A549 (cell line): ENCODE measurements around the gene VPS72. TPM values are rescaled to one million over a fixed set of nuclear protein-coding genes. Genes with fewer than 3 reads are reported as not detected.

Source experiments
- ATAC-seq, 2 experiments: fragments of 200-7000 bp in 1 of 2; fragments of >200 bp in 1 of 2; cut with Nextera tagmentation in 1 of 2; cut with Tn5 transposase in 1 of 2; 3 replicates each; pipeline versions ENCODE4 v1.8.0 to v1.9.1; 2018 to 2020; ENCODE audit warnings: mild to moderate bottlenecking in 1 of 2, moderate library complexity in 1 of 2
- CTCF ChIA-PET: fragments of 300-600 bp; sonication (Branson Sonifier 250); formaldehyde crosslinking; extraction: SDS; loops from one replicate; lab custom pipeline; 2021; ENCODE audit warnings: antibody characterized with exemption, inconsistent platforms; lab: Yijun Ruan, JAX
- POLR2A ChIA-PET: fragments of 350-600 bp; formaldehyde crosslinking; extraction: SDS; loops from one replicate; lab custom pipeline; 2021; ENCODE audit warnings: antibody characterized with exemption, inconsistent platforms; lab: Yijun Ruan, JAX
- DNase-seq, 2 experiments: peaks; one replicate each; pipeline versions ENCODE4 v3.0.0 to v3.0.0-alpha.2; 2011 to 2016; ENCODE audit warnings: low read depth in 1 of 2, low spot score in 1 of 2
- FAIRE-seq: peaks from 2 replicates; lab custom pipeline; 2011; peaks lifted over from hg19 to GRCh38; lab: Jason Lieb, UNC
- H3K27ac ChIP-seq, 2 experiments: fragments of >200 bp; sonication (Bioruptor Twin); formaldehyde crosslinking; 3 replicates each; pipeline ENCODE4 v1.5.1; 2016 to 2017
- H3K4me1 ChIP-seq: fragments of >200 bp; sonication (Bioruptor Twin); formaldehyde crosslinking; 3 replicates; pipeline ENCODE4 v1.6.1; 2016
- H3K4me2 ChIP-seq: fragments of >200 bp; sonication (Bioruptor Twin); formaldehyde crosslinking; 3 replicates; pipeline ENCODE4 v1.6.1; 2016
- H3K4me3 ChIP-seq: fragments of >200 bp; sonication (Bioruptor Twin); formaldehyde crosslinking; 3 replicates; pipeline ENCODE4 v1.5.1; 2016
- H3K9me3 ChIP-seq: fragments of >200 bp; sonication (Bioruptor Twin); formaldehyde crosslinking; 3 replicates; pipeline ENCODE4 v1.6.1; 2016
- CBX2 ChIP-seq: fragments of 200-600 bp; sonication (generic); IDR thresholded peaks from 2 replicates; pipeline ENCODE4 v1.6.1; 2016; ENCODE audit warnings: low read depth, mild to moderate bottlenecking, borderline replicate concordance
- CEBPB ChIP-seq, 2 experiments: fragments of >200 bp in 1 of 2; sonication (Bioruptor Twin) in 1 of 2; formaldehyde crosslinking in 1 of 2; IDR thresholded peaks; 2 replicates each; pipeline ENCODE4 v1.6.1; 2012 to 2016
- CHD2 ChIP-seq: fragments of 150-350 bp; IDR thresholded peaks from 2 replicates; pipeline ENCODE4 v1.6.1; 2014; ENCODE audit warnings: low read length; ENCODE audit not compliant: partially characterized antibody
- CHD4 ChIP-seq: fragments of 200-600 bp; sonication (generic); IDR thresholded peaks from 2 replicates; pipeline ENCODE4 v1.6.1; 2016; ENCODE audit warnings: antibody characterized with exemption, mild to moderate bottlenecking, borderline replicate concordance
- E2F6 ChIP-seq: IDR thresholded peaks from 2 replicates; pipeline ENCODE4 v1.6.1; 2012; ENCODE audit warnings: low read depth, borderline replicate concordance
- EHF ChIP-seq: fragments of 250-450 bp; sonication (Bioruptor Pico); IDR thresholded peaks from 2 replicates; pipeline ENCODE4 v1.5.0; 2020; ENCODE audit warnings: mild to moderate bottlenecking
- EHMT2 ChIP-seq: fragments of 200-600 bp; sonication (generic); IDR thresholded peaks from 2 replicates; pipeline ENCODE4 v1.6.1; 2016; ENCODE audit warnings: antibody characterized with exemption, low read depth, mild to moderate bottlenecking, moderate library complexity
- EP300 ChIP-seq, 2 experiments: fragments of >200 bp; sonication (Bioruptor Twin); formaldehyde crosslinking; IDR thresholded peaks; 2 replicates in 1 of 2; 3 replicates in 1 of 2; pipeline ENCODE4 v1.6.1; 2016 to 2017
- ESRRA ChIP-seq: fragments of 150-350 bp; IDR thresholded peaks from 2 replicates; pipeline ENCODE4 v1.6.1; 2014; ENCODE audit warnings: mild to moderate bottlenecking, low read length, borderline replicate concordance
- GATA3 ChIP-seq: IDR thresholded peaks from 2 replicates; pipeline ENCODE4 v1.6.1; 2012; ENCODE audit warnings: borderline replicate concordance
- HDAC2 ChIP-seq: fragments of 200-600 bp; sonication (generic); IDR thresholded peaks from 2 replicates; pipeline ENCODE4 v1.6.1; 2016
- HES2 ChIP-seq: fragments of >200 bp; sonication (Bioruptor Twin); formaldehyde crosslinking; IDR thresholded peaks from 2 replicates; pipeline ENCODE4 v1.6.1; 2016
- HEYL ChIP-seq: fragments of 250-450 bp; sonication (Bioruptor Pico); IDR thresholded peaks from 2 replicates; pipeline ENCODE4 v1.8.0; 2021; ENCODE audit warnings: mild to moderate bottlenecking, moderate library complexity
- HOXB5 ChIP-seq: fragments of 250-450 bp; sonication (Bioruptor Pico); IDR thresholded peaks from 2 replicates; pipeline ENCODE4 v1.5.0; 2020; ENCODE audit warnings: mild to moderate bottlenecking, moderate library complexity
- JUN ChIP-seq, 2 experiments: fragments of >200 bp; sonication (Bioruptor Twin); formaldehyde crosslinking; IDR thresholded peaks; 2 replicates in 1 of 2; 3 replicates in 1 of 2; pipeline ENCODE4 v1.6.1; 2016 to 2017
- JUNB ChIP-seq: fragments of >200 bp; sonication (Bioruptor Twin); formaldehyde crosslinking; IDR thresholded peaks from 2 replicates; pipeline ENCODE4 v1.6.1; 2016
- KDM5A ChIP-seq: fragments of 200-600 bp; sonication (generic); IDR thresholded peaks from 2 replicates; pipeline ENCODE4 v1.6.1; 2016; ENCODE audit warnings: antibody characterized with exemption, mild to moderate bottlenecking
- MAFK ChIP-seq: fragments of 450-650 bp; IDR thresholded peaks from 2 replicates; pipeline ENCODE4 v1.6.1; 2014; ENCODE audit not compliant: partially characterized antibody
- MAX ChIP-seq: IDR thresholded peaks from 2 replicates; pipeline ENCODE4 v1.6.1; 2012
- MAZ ChIP-seq: fragments of 150-350 bp; IDR thresholded peaks from 2 replicates; pipeline ENCODE4 v1.6.1; 2014; ENCODE audit warnings: antibody characterized with exemption, low read depth, low read length, borderline replicate concordance
- NFE2L2 ChIP-seq: fragments of 150-350 bp; conservative IDR thresholded peaks from 2 replicates; pipeline ENCODE4 v1.6.1; 2014; ENCODE audit warnings: low read length
- NPAS2 ChIP-seq: fragments of 250-450 bp; sonication (Bioruptor Pico); IDR thresholded peaks from 2 replicates; pipeline ENCODE4 v1.8.0; 2022; ENCODE audit warnings: mild to moderate bottlenecking, moderate library complexity, borderline replicate concordance
- NR3C1 ChIP-seq: fragments of >200 bp; sonication (Bioruptor Twin); formaldehyde crosslinking; IDR thresholded peaks from 3 replicates; pipeline ENCODE4 v1.6.1; 2017
- POLR2A ChIP-seq: IDR thresholded peaks from 2 replicates; pipeline ENCODE4 v1.6.1; 2012; ENCODE audit warnings: mild to moderate bottlenecking, low read length
- POLR2AphosphoS2 ChIP-seq: conservative IDR thresholded peaks from 2 replicates; pipeline ENCODE4 v1.6.1; 2012; ENCODE audit warnings: low read length, improper control_type of control experiment, inconsistent platforms
- RARB ChIP-seq: fragments of 250-450 bp; sonication (Bioruptor Pico); IDR thresholded peaks from 2 replicates; pipeline ENCODE4 v1.8.0; 2021; ENCODE audit warnings: mild to moderate bottlenecking, moderate library complexity
- RFX5 ChIP-seq: fragments of 450-650 bp; IDR thresholded peaks from 2 replicates; pipeline ENCODE4 v1.7.1; 2014; ENCODE audit warnings: antibody characterized with exemption, mild to moderate bottlenecking, moderate library complexity
- RNF2 ChIP-seq: fragments of 200-600 bp; sonication (generic); IDR thresholded peaks from 2 replicates; pipeline ENCODE4 v1.6.1; 2016; ENCODE audit warnings: low read depth, mild to moderate bottlenecking, antibody characterized with exemption, moderate library complexity, borderline replicate concordance
- SMC3 ChIP-seq: fragments of >200 bp; sonication (Bioruptor Twin); formaldehyde crosslinking; IDR thresholded peaks from 3 replicates; pipeline ENCODE4 v1.6.1; 2018; ENCODE audit warnings: inconsistent platforms
- SREBF2 ChIP-seq: fragments of 450-650 bp; IDR thresholded peaks from 2 replicates; pipeline ENCODE4 v1.6.1; 2014; ENCODE audit warnings: mild to moderate bottlenecking, moderate library complexity
- TP53 ChIP-seq: fragments of 250-450 bp; sonication (Bioruptor Pico); IDR thresholded peaks from 2 replicates; pipeline ENCODE4 v1.5.0; 2021; ENCODE audit warnings: mild to moderate bottlenecking, moderate library complexity
- ZFP36 ChIP-seq: fragments of 450-650 bp; IDR thresholded peaks from 2 replicates; pipeline ENCODE4 v1.6.1; 2014; ENCODE audit warnings: borderline replicate concordance; ENCODE audit not compliant: partially characterized antibody
- ZNF302 ChIP-seq: fragments of 250-450 bp; sonication (Bioruptor Pico); IDR thresholded peaks from 2 replicates; pipeline ENCODE4 v1.9.0; 2021; ENCODE audit warnings: inconsistent platforms, mild to moderate bottlenecking, moderate library complexity
- ZSCAN20 ChIP-seq: fragments of 250-450 bp; sonication (Bioruptor Pico); IDR thresholded peaks from 2 replicates; pipeline ENCODE4 v1.8.0; 2022; ENCODE audit warnings: mild to moderate bottlenecking, moderate library complexity
- WGBS: methylation state at CpG from one replicate; pipeline ENCODE4 v1.1.6; 2017; ENCODE audit errors: missing lambda C conversion rate; 5-methylcytosine and 5-hydroxymethylcytosine counted together
- polyA minus RNA-seq: library from RNA; depleted of rRNA, polyadenylated mRNA; stranded (reverse); fragments of >200 nt; gene quantifications from 2 replicates; pipeline ENCODE4 v1.2.3, GENCODE V29; 2011; rRNA and poly(A)+ RNA removed
- polyA plus RNA-seq, 4 experiments: library from polyadenylated mRNA; depleted of rRNA in 3 of 4; stranded (reverse); fragments of >200 nt; fragmentation: RNase III in 1 of 4; extraction: RNeasy Plus Mini Kit Qiagen cat#74134 plus additional on column Dnase treatment in 1 of 4; gene quantifications; 2 replicates in 3 of 4; 3 replicates in 1 of 4; pipeline ENCODE4 v1.2.3, GENCODE V29; 2011 to 2017
- TF ChIP-seq, protein P1 (sequence below): fragments of 250-450 bp; sonication (Bioruptor Pico); IDR thresholded peaks from 2 replicates; pipeline ENCODE4 v1.5.0; 2021; ENCODE audit warnings: mild to moderate bottlenecking, moderate library complexity, borderline replicate concordance
- TF ChIP-seq, protein P2 (sequence below): fragments of 150-350 bp; IDR thresholded peaks from 2 replicates; pipeline ENCODE4 v1.6.1; 2014; ENCODE audit warnings: low read depth, mild to moderate bottlenecking, low read length

VPS72 gene, protein sequence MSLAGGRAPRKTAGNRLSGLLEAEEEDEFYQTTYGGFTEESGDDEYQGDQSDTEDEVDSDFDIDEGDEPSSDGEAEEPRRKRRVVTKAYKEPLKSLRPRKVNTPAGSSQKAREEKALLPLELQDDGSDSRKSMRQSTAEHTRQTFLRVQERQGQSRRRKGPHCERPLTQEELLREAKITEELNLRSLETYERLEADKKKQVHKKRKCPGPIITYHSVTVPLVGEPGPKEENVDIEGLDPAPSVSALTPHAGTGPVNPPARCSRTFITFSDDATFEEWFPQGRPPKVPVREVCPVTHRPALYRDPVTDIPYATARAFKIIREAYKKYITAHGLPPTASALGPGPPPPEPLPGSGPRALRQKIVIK
- polyA plus RNA-seq (2011; rRNA removed) = 64.4 and 81.2 TPM in 2 replicates
- polyA plus RNA-seq (2012; cell fraction: cytosol; rRNA removed) = 55.2 and 56.7 TPM in 2 replicates
- 42.2 and 46.1 TPM in 2 replicates for polyA plus RNA-seq (2012; cell fraction: nucleus; rRNA removed)
- 49.7 to 50.8 TPM (median 49.8 TPM) in 3 replicates for polyA plus RNA-seq (2017; fragmentation: RNase III; extraction: RNeasy Plus Mini Kit Qiagen cat#74134 plus additional on column Dnase treatment)
- 43.6 and 56.1 TPM in 2 replicates for polyA minus RNA-seq

DNA sequence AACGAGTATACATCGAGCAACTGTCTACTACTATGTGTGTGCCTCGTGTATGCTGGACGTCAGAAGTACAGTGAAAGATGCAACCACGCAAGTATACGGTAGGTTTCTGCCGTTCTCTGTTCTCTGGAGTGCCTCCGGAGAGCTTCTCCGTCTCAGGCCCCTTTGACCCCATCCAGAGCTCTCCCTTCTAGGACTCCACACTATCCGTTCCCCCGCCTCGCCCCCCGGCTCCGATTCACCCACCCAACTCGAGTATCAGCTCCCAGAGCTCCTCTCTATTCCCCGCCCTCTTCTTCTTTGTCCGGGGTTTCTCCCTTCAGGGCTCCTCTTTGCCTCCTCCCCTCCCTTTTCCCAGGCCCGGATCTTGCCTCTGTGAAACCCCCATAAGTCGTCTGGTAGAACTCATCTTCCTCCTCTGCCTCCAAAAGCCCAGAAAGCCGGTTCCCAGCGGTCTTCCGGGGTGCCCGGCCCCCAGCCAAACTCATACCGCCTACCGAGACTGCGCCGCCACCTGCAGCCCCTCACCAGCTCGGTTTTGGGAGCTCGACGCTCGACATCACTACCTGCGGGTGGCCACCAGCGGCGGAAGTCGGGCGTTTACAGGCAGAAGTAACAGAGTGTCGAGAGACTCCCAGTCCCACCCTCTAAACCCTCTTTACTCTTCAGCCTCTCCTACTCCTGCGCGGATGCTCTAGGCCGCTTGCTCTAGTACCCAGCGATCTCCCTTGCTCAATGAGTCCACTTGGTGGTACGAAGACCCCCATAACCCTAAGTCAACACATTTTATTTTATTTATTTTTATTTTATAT is at the start of gene VPS72:
VPS72 (minus strand) TSS at position 561 of the 809 bp plus-strand sequence; CDS start at position 485, 76 bp downstream.
- H3K4me2 ChIP-seq = peak within 1 kb of the TSS; percentile 93
- peaks cover 20% of the 10 kb centered on the region for H3K4me1 ChIP-seq
- CTCF ChIA-PET = interaction anchor here (0.6 to 2.1 kb wide), 8 partner anchors 11 to 90 kb away, joined by 3 to 12 read pairs (median 3); partner anchors contain the start of gene TMOD4
- ATAC-seq = peak; percentile 94 to 98
- POLR2A ChIA-PET = interaction anchor here (0.5 to 1.8 kb wide), 17 partner anchors 9 to 151 kb away, joined by 3 to 12 read pairs (median 4); partner anchors contain the start of genes LYSMD1, PI4KB, PIP5K1A and PSMD4
- WGBS = under 1% methylated on average over 42 of the region's 42 CpGs
- H3K27ac ChIP-seq = peak within 1 kb of the TSS; percentile 86 to 89
- FAIRE-seq = no peak
- H3K9me3 ChIP-seq = no peaks in the 10 kb centered on the region
- H3K4me3 ChIP-seq = peak within 1 kb of the TSS; percentile 80
- DNase-seq = peak; percentile 93
- TF ChIP-seq CEBPB (IDR thresholded peaks at IDR 0.05) (peak in 1 of 2 experiments; percentile 41; a peak in 1 of 4 replicates), RFX5 (no peak), NFE2L2 (no peak), ZFP36 (no peak), MAZ (0 out of 2 replicates have a peak, but pooled peaks have one; percentile 34), NR3C1 (no peak), HDAC2 (no peak), SREBF2 (no peak), ZSCAN20 (CRISPR knock-in tag) (no peak), RARB (CRISPR knock-in tag) (no peak), POLR2AphosphoS2 (no peak), CHD4 (no peak), TP53 (CRISPR knock-in tag) (no peak), CBX2 (no peak), GATA3 (peak; percentile 28; the same call in 1 of the 2 replicates), MAX (peak; percentile 84), EHMT2 (no peak), JUNB (no peak), NPAS2 (CRISPR knock-in tag) (no peak), ZNF302 (CRISPR knock-in tag) (no peak), EHF (CRISPR knock-in tag) (no peak), SMC3 (no peak; the same call in 2 of the 3 replicates), E2F6 (0 out of 2 replicates have a peak, but pooled peaks have one; percentile 56), HOXB5 (CRISPR knock-in tag) (no peak), RNF2 (no peak), POLR2A (peak; percentile 75), HES2 (no peak), MAFK (no peak), EP300 (IDR thresholded peaks at IDR 0.05) (0 out of 5 replicates have a peak, but pooled peaks of 1 of the 2 experiments have one; percentile 14), KDM5A (peak; percentile 56), HEYL (no peak), ESRRA (no peak), JUN (IDR thresholded peaks at IDR 0.05) (peak; percentile 72 to 92; a peak in 4 of 5 replicates), CHD2 (no peak)
- TF ChIP-seq, protein P1, sequence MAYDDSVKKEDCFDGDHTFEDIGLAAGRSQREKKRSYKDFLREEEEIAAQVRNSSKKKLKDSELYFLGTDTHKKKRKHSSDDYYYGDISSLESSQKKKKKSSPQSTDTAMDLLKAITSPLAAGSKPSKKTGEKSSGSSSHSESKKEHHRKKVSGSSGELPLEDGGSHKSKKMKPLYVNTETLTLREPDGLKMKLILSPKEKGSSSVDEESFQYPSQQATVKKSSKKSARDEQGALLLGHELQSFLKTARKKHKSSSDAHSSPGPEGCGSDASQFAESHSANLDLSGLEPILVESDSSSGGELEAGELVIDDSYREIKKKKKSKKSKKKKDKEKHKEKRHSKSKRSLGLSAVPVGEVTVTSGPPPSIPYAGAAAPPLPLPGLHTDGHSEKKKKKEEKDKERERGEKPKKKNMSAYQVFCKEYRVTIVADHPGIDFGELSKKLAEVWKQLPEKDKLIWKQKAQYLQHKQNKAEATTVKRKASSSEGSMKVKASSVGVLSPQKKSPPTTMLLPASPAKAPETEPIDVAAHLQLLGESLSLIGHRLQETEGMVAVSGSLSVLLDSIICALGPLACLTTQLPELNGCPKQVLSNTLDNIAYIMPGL (CRISPR knock-in tag) = peak; percentile 53; the same call in 1 of the 2 replicates
- TF ChIP-seq, protein P2, sequence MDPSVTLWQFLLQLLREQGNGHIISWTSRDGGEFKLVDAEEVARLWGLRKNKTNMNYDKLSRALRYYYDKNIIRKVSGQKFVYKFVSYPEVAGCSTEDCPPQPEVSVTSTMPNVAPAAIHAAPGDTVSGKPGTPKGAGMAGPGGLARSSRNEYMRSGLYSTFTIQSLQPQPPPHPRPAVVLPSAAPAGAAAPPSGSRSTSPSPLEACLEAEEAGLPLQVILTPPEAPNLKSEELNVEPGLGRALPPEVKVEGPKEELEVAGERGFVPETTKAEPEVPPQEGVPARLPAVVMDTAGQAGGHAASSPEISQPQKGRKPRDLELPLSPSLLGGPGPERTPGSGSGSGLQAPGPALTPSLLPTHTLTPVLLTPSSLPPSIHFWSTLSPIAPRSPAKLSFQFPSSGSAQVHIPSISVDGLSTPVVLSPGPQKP = 0 out of 2 replicates have a peak, but pooled peaks have one; percentile 8
